Lower leg skin (tissue), 3 donors: ENCODE results near the gene CALML3.

Experiments used
- CTCF ChIP-seq, 3 donors: fragments of 450-650 bp; IDR thresholded peaks; one replicate each; pipeline ENCODE4 v1.5.1; 2016; ENCODE audit warnings: antibody characterized with exemption in 3 of 3, mild to moderate bottlenecking in 3 of 3, moderate library complexity in 2 of 3
- POLR2A ChIP-seq, 2 donors: fragments of 450-650 bp; IDR thresholded peaks; one replicate each; pipeline ENCODE4 v1.6.1; 2016 to 2017; ENCODE audit warnings: antibody characterized with exemption in 2 of 2, mild to moderate bottlenecking in 1 of 2, moderate library complexity in 1 of 2

GRCh38 chr10:5532618-5533097 is 7.9 kb downstream of the CALML3 start:
- TF ChIP-seq POLR2A (IDR thresholded peaks at IDR 0.05) (no peak), CTCF (IDR thresholded peaks at IDR 0.05) (no peak)
